ENCODE results near the gene SNAP29. TPM values are rescaled to one million over a fixed set of nuclear protein-coding genes. Genes with fewer than 3 reads are reported as not detected.

Gene SNAP29
- polyA plus RNA-seq, 1 experiment, result 34.6 TPM

GRCh38 chr22:20843501-20843900, 15.3 kb upstream of the SNAP29 start:
- DNase-seq (ENCODE audit: low read depth), result no peak
- H3K27me3 ChIP-seq (ENCODE audit: control insufficient read depth, insufficient read depth, low read length), result no peaks in the 10 kb centered on the region
- H3K36me3 ChIP-seq (ENCODE audit: control insufficient read depth, insufficient read depth, low read length), result no peaks in the 10 kb centered on the region
- TF ChIP-seq CTCF (IDR thresholded peaks at IDR 0.05; ENCODE audit: insufficient read depth, low read depth, low read length), result no peak
- ChIA-PET CTCF (no interaction called here), POLR2A (no interaction called here)
- no peak overlapping the region for H3K4me3 ChIP-seq (ENCODE audit: low read depth, low read length)

- CTCF ChIA-PET, result no interaction called here
Measured at GRCh38 chr22:20844055-20845037, 14.5 kb upstream of the SNAP29 start.

GRCh38 chr22:20847318-20847822, 11.4 kb upstream of the SNAP29 start:
- Histone ChIP-seq H3K27me3 (ENCODE audit: control insufficient read depth, insufficient read depth, low read length) (no peaks in the 10 kb centered on the region), H3K4me3 (ENCODE audit: low read depth, low read length) (no peak overlapping the region), H3K36me3 (ENCODE audit: control insufficient read depth, insufficient read depth, low read length) (no peaks in the 10 kb centered on the region)
- POLR2A ChIA-PET, result interaction anchor here (0.7 kb wide), 1 partner anchor 20 kb away, joined by 11 read pairs; no protein-coding TSS in a partner anchor
- DNase-seq (ENCODE audit: low read depth), result no peak
- CTCF ChIA-PET, result no interaction called here
- TF ChIP-seq CTCF (IDR thresholded peaks at IDR 0.05; ENCODE audit: insufficient read depth, low read depth, low read length), result no peak

More at GRCh38 chr22:20844055-20845037, 14.5 kb upstream of the SNAP29 start:
- no peaks in the 10 kb centered on the region for H3K27me3 ChIP-seq (ENCODE audit: control insufficient read depth, insufficient read depth, low read length)
- POLR2A ChIA-PET, result no interaction called here
- no peak overlapping the region for H3K4me3 ChIP-seq (ENCODE audit: low read depth, low read length)
- TF ChIP-seq CTCF (IDR thresholded peaks at IDR 0.05; ENCODE audit: insufficient read depth, low read depth, low read length), result no peak
- no peaks in the 10 kb centered on the region for H3K36me3 ChIP-seq (ENCODE audit: control insufficient read depth, insufficient read depth, low read length)
- no peak for DNase-seq (ENCODE audit: low read depth)

- Histone ChIP-seq H3K36me3 (ENCODE audit: control insufficient read depth, insufficient read depth, low read length) (no peaks in the 10 kb centered on the region), H3K4me3 (ENCODE audit: low read depth, low read length) (no peak overlapping the region), H3K27me3 (ENCODE audit: control insufficient read depth, insufficient read depth, low read length) (no peaks in the 10 kb centered on the region)
- CTCF ChIA-PET, result interaction anchor here (0.8 kb wide), 1 partner anchor 20 kb away, joined by 3 read pairs; no protein-coding TSS in a partner anchor
- POLR2A ChIA-PET, result no interaction called here
- no peak for DNase-seq (ENCODE audit: low read depth)
- no peak for TF ChIP-seq CTCF (IDR thresholded peaks at IDR 0.05; ENCODE audit: insufficient read depth, low read depth, low read length)
Measured at GRCh38 chr22:20852076-20852475, 6.7 kb upstream of the SNAP29 start.

- no peaks in the 10 kb centered on the region for H3K27me3 ChIP-seq (ENCODE audit: control insufficient read depth, insufficient read depth, low read length)
- POLR2A ChIA-PET, result no interaction called here
- DNase-seq (ENCODE audit: low read depth), result no peak
- no peak for TF ChIP-seq CTCF (IDR thresholded peaks at IDR 0.05; ENCODE audit: insufficient read depth, low read depth, low read length)
- H3K4me3 ChIP-seq (ENCODE audit: low read depth, low read length), result no peak overlapping the region
- no peaks in the 10 kb centered on the region for H3K36me3 ChIP-seq (ENCODE audit: control insufficient read depth, insufficient read depth, low read length)
- CTCF ChIA-PET, result interaction anchor here (0.8 to 1.3 kb wide), 2 partner anchors 20 to 33 kb away, joined by 3 read pairs; no protein-coding TSS in a partner anchor
Measured at GRCh38 chr22:20852503-20852902, 6.3 kb upstream of the SNAP29 start.

Measured in BJ (cell line).